ENCODE data around the gene LYPD8.

DNA sequence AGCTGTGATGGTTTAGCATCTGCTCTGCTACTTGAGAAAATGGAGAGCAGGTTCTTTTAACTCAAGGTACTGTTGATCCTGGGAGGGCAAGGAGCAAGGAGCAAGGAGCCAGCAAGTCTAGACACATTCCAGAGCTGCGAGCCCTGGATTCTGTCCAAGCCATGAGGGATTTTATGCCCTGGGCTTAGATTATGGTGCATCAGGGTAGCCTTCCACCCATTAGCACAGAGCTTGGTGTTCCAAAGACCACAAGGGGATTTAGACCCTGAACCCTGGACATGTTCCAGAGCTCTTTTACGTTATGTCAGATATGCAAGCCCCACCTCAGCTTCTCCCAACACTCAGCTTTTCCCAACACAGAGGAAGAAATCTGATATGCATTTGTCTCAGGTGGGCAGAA, 51.0 kb downstream of the LYPD8 start:
- TF ChIP-seq, protein P1, sequence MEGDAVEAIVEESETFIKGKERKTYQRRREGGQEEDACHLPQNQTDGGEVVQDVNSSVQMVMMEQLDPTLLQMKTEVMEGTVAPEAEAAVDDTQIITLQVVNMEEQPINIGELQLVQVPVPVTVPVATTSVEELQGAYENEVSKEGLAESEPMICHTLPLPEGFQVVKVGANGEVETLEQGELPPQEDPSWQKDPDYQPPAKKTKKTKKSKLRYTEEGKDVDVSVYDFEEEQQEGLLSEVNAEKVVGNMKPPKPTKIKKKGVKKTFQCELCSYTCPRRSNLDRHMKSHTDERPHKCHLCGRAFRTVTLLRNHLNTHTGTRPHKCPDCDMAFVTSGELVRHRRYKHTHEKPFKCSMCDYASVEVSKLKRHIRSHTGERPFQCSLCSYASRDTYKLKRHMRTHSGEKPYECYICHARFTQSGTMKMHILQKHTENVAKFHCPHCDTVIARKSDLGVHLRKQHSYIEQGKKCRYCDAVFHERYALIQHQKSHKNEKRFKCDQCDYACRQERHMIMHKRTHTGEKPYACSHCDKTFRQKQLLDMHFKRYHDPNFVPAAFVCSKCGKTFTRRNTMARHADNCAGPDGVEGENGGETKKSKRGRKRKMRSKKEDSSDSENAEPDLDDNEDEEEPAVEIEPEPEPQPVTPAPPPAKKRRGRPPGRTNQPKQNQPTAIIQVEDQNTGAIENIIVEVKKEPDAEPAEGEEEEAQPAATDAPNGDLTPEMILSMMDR (IDR thresholded peaks at IDR 0.05 in 4 of 5, conservative IDR thresholded peaks at IDR 0.05 in 1 of 5) = no peak
- no peak for TF ChIP-seq POLR2A (IDR thresholded peaks at IDR 0.05)
